Natural killer cell (primary cell): ENCODE results near the gene NABP1. TPM values are rescaled to one million over a fixed set of nuclear protein-coding genes. Genes with fewer than 3 reads are reported as not detected.

Experiments used
- ATAC-seq, 3 donors: fragments of 150-1000 bp in 2 of 3; fragments of 200-7000 bp in 1 of 3; cut with Tn5 transposase; 1 replicate in 1 of 3; 2 replicates in 2 of 3; pipeline ENCODE4 v1.10.0; 2021; ENCODE audit warnings: mild to moderate bottlenecking in 2 of 3, moderate library complexity in 2 of 3
- DNase-seq, 2 donors: peaks; one replicate each; pipeline versions ENCODE4 v3.0.0 to v3.0.0-alpha.2; 2013 to 2021; ENCODE audit warnings: mixed read lengths in 1 of 2
- H3K27ac ChIP-seq: one replicate; pipeline ENCODE4 v1.5.1; 2013; ENCODE audit warnings: mild to moderate bottlenecking, low read length
- H3K27me3 ChIP-seq: one replicate; pipeline ENCODE4 v1.6.1; 2013; ENCODE audit warnings: low read length; ENCODE audit not compliant: control insufficient read depth, insufficient read depth
- H3K36me3 ChIP-seq: one replicate; pipeline ENCODE4 v1.6.1; 2013; ENCODE audit warnings: low read length; ENCODE audit not compliant: control insufficient read depth, insufficient read depth
- H3K4me1 ChIP-seq: one replicate; pipeline ENCODE4 v1.6.1; 2013; ENCODE audit warnings: low read length; ENCODE audit not compliant: control insufficient read depth, insufficient read depth
- H3K4me3 ChIP-seq: one replicate; pipeline ENCODE4 v1.5.1; 2013; ENCODE audit warnings: low read length
- H3K9me3 ChIP-seq: one replicate; pipeline ENCODE4 v1.6.1; 2013; ENCODE audit warnings: low read length; ENCODE audit not compliant: control insufficient read depth, insufficient read depth
- H3K27ac Mint-ChIP-seq, 2 donors: one replicate each; pipeline ENCODE4 v1.8.0; 2022; ENCODE audit warnings: mild to moderate bottlenecking in 2 of 2, mixed read lengths in 2 of 2, moderate library complexity in 1 of 2
- H3K27me3 Mint-ChIP-seq, 2 donors: one replicate each; pipeline ENCODE4 v1.8.0; 2022; ENCODE audit warnings: low read depth in 2 of 2, mixed read lengths in 2 of 2
- H3K36me3 Mint-ChIP-seq: one replicate; pipeline ENCODE4 v1.8.0; 2022; ENCODE audit warnings: mixed read lengths
- H3K4me1 Mint-ChIP-seq, 2 donors: one replicate each; pipeline ENCODE4 v1.8.0; 2022; ENCODE audit warnings: mixed read lengths in 2 of 2
- H3K4me3 Mint-ChIP-seq: one replicate; pipeline ENCODE4 v1.8.0; 2022; ENCODE audit warnings: mild to moderate bottlenecking, moderate library complexity, mixed read lengths
- H3K9me3 Mint-ChIP-seq, 2 donors: one replicate each; pipeline ENCODE4 v1.8.0; 2022; ENCODE audit warnings: mixed read lengths in 2 of 2
- CTCF ChIP-seq: fragments of 200-600 bp; IDR thresholded peaks from one replicate; pipeline ENCODE4 v1.8.0; 2022; ENCODE audit warnings: antibody characterized with exemption
- WGBS: methylation state at CpG from one replicate; pipeline ENCODE4 v1.1.7; 2013; ENCODE audit warnings: missing lambda C conversion rate; ENCODE audit not compliant: insufficient coverage; 5-methylcytosine and 5-hydroxymethylcytosine counted together
- intact Hi-C: fragments of 100-400 bp; cut with micrococcal nuclease; formaldehyde crosslinking; loops from one replicate; pipeline ENCODE4 v1.14.2; 2022
- total RNA-seq, 4 donors: library from RNA; stranded (reverse); fragments of 120-200 nt in 1 of 4; gene quantifications; one replicate each; pipeline versions ENCODE4 v1.2.3 to v1.2.4, GENCODE V29; 2013 to 2022

Gene NABP1
- total RNA-seq, 3 donors from 2014 or later (not counting 1 experiment from before 2014, with no cell fraction given), result 44.5 to 52.2 (median 45.7) TPM

DNA sequence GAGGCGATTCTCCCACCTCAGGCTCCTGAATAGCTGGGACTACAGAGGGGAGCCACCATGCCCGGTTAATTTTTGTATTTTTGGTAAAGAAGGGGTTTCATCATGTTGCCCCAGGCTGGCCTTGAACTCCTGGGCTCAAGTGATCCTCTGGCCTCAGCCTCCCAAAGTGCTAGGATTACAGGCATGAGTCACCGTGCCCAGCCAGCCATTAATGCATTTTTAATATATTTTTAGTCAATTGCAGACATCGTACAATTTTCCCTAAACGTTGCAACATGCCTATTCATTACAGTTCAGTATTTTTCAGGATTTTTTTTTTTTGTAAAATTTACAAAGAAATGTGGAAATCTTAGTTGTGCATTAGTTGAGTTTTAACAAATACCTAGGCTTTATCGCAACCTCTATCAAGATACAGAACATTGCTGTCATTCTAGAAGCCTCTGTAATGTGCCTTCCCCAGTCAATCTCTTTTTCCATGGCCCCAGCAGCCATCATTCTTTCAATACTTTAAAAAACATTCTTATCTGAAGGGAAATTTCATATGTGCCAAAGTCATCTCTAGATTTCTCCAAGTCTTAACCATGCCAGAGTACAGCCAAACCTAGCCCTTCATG lies 14.7 kb downstream of the NABP1 start:
- ATAC-seq (no peak), DNase-seq (no peak)
- no peaks in the 10 kb centered on the region for H3K9me3 ChIP-seq
- H3K4me3 ChIP-seq, result no peak overlapping the region
- Mint-ChIP-seq H3K4me3 (no peak overlapping the region), H3K27me3 (peaks cover 0 to 3% of the 10 kb centered on the region in 2 donors), H3K36me3 (no peaks in the 10 kb centered on the region), H3K9me3 (no peaks in the 10 kb centered on the region), H3K27ac (no peak overlapping the region), H3K4me1 (peaks cover 5 to 17% of the 10 kb centered on the region in 2 donors)
- H3K4me1 ChIP-seq, result no peaks in the 10 kb centered on the region
- intact Hi-C loops, result no loop called here
- no peak for TF ChIP-seq CTCF
- 82% methylated on average over 5 of the region's 6 CpGs for WGBS
- no peak overlapping the region for H3K27ac ChIP-seq
- H3K27me3 ChIP-seq, result no peaks in the 10 kb centered on the region
- peaks cover 8% of the 10 kb centered on the region for H3K36me3 ChIP-seq

DNA sequence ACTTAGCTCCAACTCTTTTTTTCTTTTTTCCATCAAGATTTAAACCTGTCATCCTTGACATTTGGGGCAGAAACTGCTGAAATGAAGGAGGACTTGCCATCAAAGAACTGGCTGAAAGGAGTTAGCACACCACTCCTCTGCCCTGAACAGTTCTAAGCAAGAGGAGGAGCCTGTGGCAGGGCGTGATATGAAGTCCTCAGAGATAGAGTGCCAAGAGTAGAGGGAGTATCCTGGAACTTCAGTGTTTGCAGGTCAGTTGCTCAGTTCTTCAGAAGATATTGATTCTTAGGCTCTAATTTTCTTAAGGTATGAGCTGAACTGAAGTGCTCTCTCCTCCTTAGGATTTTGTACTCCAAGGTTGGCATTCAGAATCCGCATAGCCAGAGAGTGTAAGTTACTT lies 15.2 kb downstream of the NABP1 start:
- no peaks in the 10 kb centered on the region for H3K36me3 Mint-ChIP-seq
- Histone ChIP-seq H3K4me3 (no peak overlapping the region), H3K27me3 (no peaks in the 10 kb centered on the region), H3K36me3 (peaks cover 6% of the 10 kb centered on the region), H3K27ac (no peak overlapping the region), H3K4me1 (no peaks in the 10 kb centered on the region), H3K9me3 (no peaks in the 10 kb centered on the region)
- intact Hi-C loops, result no loop called here
- H3K9me3 Mint-ChIP-seq, result no peaks in the 10 kb centered on the region
- no peak overlapping the region for H3K27ac Mint-ChIP-seq
- WGBS, result 96% methylated on average over 2 of the region's 2 CpGs
- no peak for ATAC-seq
- TF ChIP-seq CTCF, result no peak
- peaks cover 0 to 3% of the 10 kb centered on the region in 2 donors for H3K27me3 Mint-ChIP-seq
- no peak overlapping the region for H3K4me3 Mint-ChIP-seq
- no peak for DNase-seq
- H3K4me1 Mint-ChIP-seq, result peaks cover 5 to 17% of the 10 kb centered on the region in 2 donors

DNA sequence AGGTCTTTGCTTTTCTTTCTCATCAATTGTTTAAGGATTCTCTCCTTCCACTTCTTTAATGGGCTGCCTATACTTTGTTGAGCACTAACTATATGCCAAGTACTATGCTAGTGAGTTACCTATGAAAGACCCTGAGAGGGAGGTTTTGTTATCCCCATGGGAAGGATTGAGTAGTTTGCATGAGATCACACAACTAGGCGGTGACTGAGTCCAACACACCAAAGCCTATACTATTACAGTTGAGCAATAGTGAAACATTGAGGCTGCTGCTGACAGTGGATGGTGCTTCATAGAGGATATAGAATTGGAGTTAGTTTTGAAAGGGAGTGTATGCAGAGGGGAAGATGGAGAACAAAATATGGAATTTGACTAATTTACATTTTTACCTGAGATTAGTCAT lies 15.8 kb downstream of the NABP1 start:
- WGBS, result no CpG with 5 or more reads among the region's 1 CpG
- Mint-ChIP-seq H3K9me3 (no peaks in the 10 kb centered on the region), H3K4me1 (peaks cover 5 to 17% of the 10 kb centered on the region in 2 donors), H3K36me3 (no peaks in the 10 kb centered on the region), H3K27ac (no peak overlapping the region), H3K27me3 (peaks cover 0 to 3% of the 10 kb centered on the region in 2 donors), H3K4me3 (no peak overlapping the region)
- intact Hi-C loops, result no loop called here
- ATAC-seq, result no peak
- Histone ChIP-seq H3K36me3 (peaks cover 4% of the 10 kb centered on the region), H3K9me3 (no peaks in the 10 kb centered on the region), H3K4me3 (no peak overlapping the region), H3K27me3 (no peaks in the 10 kb centered on the region), H3K27ac (no peak overlapping the region), H3K4me1 (no peaks in the 10 kb centered on the region)
- no peak for TF ChIP-seq CTCF
- DNase-seq, result no peak

- Mint-ChIP-seq H3K27me3 (peaks cover 0 to 3% of the 10 kb centered on the region in 2 donors), H3K4me1 (peaks cover under 1 to 12% of the 10 kb centered on the region in 2 donors), H3K36me3 (no peaks in the 10 kb centered on the region), H3K27ac (no peak overlapping the region), H3K9me3 (no peaks in the 10 kb centered on the region), H3K4me3 (no peak overlapping the region)
- ATAC-seq, result no peak
- intact Hi-C loops, result no loop called here
- Histone ChIP-seq H3K4me1 (no peaks in the 10 kb centered on the region), H3K9me3 (no peaks in the 10 kb centered on the region), H3K27ac (no peak overlapping the region), H3K36me3 (peaks cover 2% of the 10 kb centered on the region), H3K27me3 (no peaks in the 10 kb centered on the region), H3K4me3 (no peak overlapping the region)
- DNase-seq, result no peak
- no peak for TF ChIP-seq CTCF
Observed at GRCh38 chr2:191696001-191696400, 18.1 kb downstream of the NABP1 start.
